ENCODE results near the gene TET3. TPM values are rescaled to one million over a fixed set of nuclear protein-coding genes. Genes with fewer than 3 reads are reported as not detected.
A peak's percentile ranks its signal among the peaks of the same experiment; 100 is the strongest.

TET3 gene
- total and polyA plus RNA-seq, 3 experiments from 2014 or later = 0.78 to 20.5 (median 19.9) TPM

DNA sequence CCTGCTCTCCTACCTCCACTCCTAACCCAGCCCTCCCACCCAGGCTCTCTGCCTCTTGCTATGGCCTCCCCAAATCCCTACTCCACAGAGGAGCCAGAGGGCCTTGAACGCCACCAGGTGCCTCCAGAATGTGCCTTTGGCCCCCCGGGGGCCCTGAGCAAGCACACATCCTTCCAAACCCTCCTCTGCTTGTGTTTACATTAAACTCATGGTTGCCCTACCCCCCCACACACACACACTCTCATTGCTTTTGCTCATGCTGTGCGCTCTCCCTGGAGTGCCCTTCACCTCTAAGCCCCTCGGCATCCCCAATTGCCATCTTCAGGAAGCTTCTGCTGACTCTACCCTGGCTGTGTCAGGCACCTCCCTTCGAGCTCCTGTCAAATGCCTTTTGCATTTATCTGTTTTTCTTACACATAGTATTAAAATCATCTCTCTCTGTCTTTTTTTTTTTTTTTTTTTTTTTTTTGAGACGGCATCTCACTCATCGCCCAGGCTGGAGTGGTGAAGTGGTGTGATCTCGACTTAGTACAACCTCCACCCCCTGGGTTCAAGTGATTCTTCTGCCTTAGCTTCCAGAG lies 16.3 kb upstream of the TET3 start:
- Mint-ChIP-seq H3K36me3 (no peaks in the 10 kb centered on the region), H3K27me3 (no peaks in the 10 kb centered on the region), H3K27ac (peak overlapping the region in 2 of 8 donors; percentile 26 to 88), H3K4me3 (no peak overlapping the region), H3K9me3 (no peaks in the 10 kb centered on the region), H3K4me1 (peaks cover 42 to 65% (median 59%) of the 10 kb centered on the region in 3 donors)
- no peaks in the 10 kb centered on the region for H3K36me3 ChIP-seq (ENCODE audit: insufficient read depth, low read length)
- no peaks in the 10 kb centered on the region for H3K27me3 ChIP-seq (ENCODE audit: insufficient read depth, low read length, poor library complexity, severe bottlenecking)
- H3K27ac ChIP-seq (ENCODE audit: low read depth, low read length) = no peak overlapping the region
- CTCF ChIA-PET = interaction anchor here (1.1 to 4.0 kb wide), 2 partner anchors 11 to 19 kb away, joined by 3 to 16 read pairs; no protein-coding TSS in a partner anchor
- no peak for DNase-seq
- peaks cover 41% of the 10 kb centered on the region for H3K4me1 ChIP-seq (ENCODE audit: insufficient read depth, low read length)
- no peak overlapping the region for H3K4me3 ChIP-seq (ENCODE audit: low read length)
- POLR2A ChIA-PET = interaction anchor here (1.0 kb wide), 1 partner anchor 35 kb away, joined by 7 read pairs; no protein-coding TSS in a partner anchor
- H3K9me3 ChIP-seq (ENCODE audit: low read length) = no peaks in the 10 kb centered on the region

DNA sequence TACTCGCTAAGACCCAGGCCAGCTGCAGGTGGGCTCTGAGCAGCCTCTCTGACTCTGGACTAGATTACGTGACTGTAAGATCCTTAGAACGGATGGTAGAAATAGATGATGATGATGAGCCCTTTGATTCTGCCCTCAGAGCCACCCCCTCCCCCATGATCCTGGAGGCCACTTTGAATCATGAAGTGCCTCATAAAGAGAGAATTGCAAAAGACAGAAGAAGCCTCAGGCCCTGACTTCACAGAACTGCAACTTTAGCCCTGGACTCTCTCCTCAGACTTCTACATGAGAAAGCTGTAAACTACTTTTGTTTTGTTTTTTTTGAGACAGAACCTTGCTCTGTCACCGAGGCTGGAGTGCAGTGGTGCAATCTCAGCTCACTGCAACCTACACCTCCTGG lies 15.4 kb upstream of the TET3 start:
- H3K36me3 Mint-ChIP-seq = no peaks in the 10 kb centered on the region
- DNase-seq = no peak
- H3K9me3 Mint-ChIP-seq = no peaks in the 10 kb centered on the region
- ChIA-PET CTCF (interaction anchor here (4.0 kb wide), 1 partner anchor 18 kb away, joined by 16 read pairs; no protein-coding TSS in a partner anchor), POLR2A (interaction anchor here (1.1 kb wide), 1 partner anchor 42 kb away, joined by 3 read pairs; no protein-coding TSS in a partner anchor)
- Histone ChIP-seq H3K9me3 (ENCODE audit: low read length) (no peaks in the 10 kb centered on the region), H3K36me3 (ENCODE audit: insufficient read depth, low read length) (no peaks in the 10 kb centered on the region), H3K27me3 (ENCODE audit: insufficient read depth, low read length, poor library complexity, severe bottlenecking) (no peaks in the 10 kb centered on the region), H3K4me1 (ENCODE audit: insufficient read depth, low read length) (peaks cover 41% of the 10 kb centered on the region), H3K4me3 (ENCODE audit: low read length) (no peak overlapping the region), H3K27ac (ENCODE audit: low read depth, low read length) (no peak overlapping the region)
- H3K27ac Mint-ChIP-seq = peak overlapping the region in 7 of 8 donors; percentile 6 to 97 (median 68)
- H3K4me3 Mint-ChIP-seq = no peak overlapping the region
- no peaks in the 10 kb centered on the region for H3K27me3 Mint-ChIP-seq
- H3K4me1 Mint-ChIP-seq = peaks cover 33 to 55% (median 50%) of the 10 kb centered on the region in 3 donors

- Histone ChIP-seq H3K27ac (ENCODE audit: low read depth, low read length) (peak overlapping the region; percentile 13), H3K4me3 (ENCODE audit: low read length) (no peak overlapping the region), H3K27me3 (ENCODE audit: insufficient read depth, low read length, poor library complexity, severe bottlenecking) (no peaks in the 10 kb centered on the region), H3K9me3 (ENCODE audit: low read length) (no peaks in the 10 kb centered on the region), H3K36me3 (ENCODE audit: insufficient read depth, low read length) (no peaks in the 10 kb centered on the region), H3K4me1 (ENCODE audit: insufficient read depth, low read length) (peaks cover 41% of the 10 kb centered on the region)
- peak overlapping the region; percentile 54 to 80 (median 76) for H3K4me3 Mint-ChIP-seq
- peaks cover 27 to 47% (median 41%) of the 10 kb centered on the region in 3 donors for H3K4me1 Mint-ChIP-seq
- H3K27me3 Mint-ChIP-seq = no peaks in the 10 kb centered on the region
- DNase-seq = no peak
- no peaks in the 10 kb centered on the region for H3K36me3 Mint-ChIP-seq
- ChIA-PET POLR2A (interaction anchor here (0.6 to 1.4 kb wide), 9 partner anchors 7 to 43 kb away, joined by 3 to 5 read pairs (median 4); no protein-coding TSS in a partner anchor), CTCF (interaction anchor here (0.8 to 4.0 kb wide), 3 partner anchors 12 to 112 kb away, joined by 3 to 16 read pairs (median 3); no protein-coding TSS in a partner anchor)
- peak overlapping the region; percentile 86 to 97 (median 94) for H3K27ac Mint-ChIP-seq
- H3K9me3 Mint-ChIP-seq = no peaks in the 10 kb centered on the region
These were observed 14.4 kb upstream of the TET3 start for GRCh38 chr2:73970141-73970803.

DNA sequence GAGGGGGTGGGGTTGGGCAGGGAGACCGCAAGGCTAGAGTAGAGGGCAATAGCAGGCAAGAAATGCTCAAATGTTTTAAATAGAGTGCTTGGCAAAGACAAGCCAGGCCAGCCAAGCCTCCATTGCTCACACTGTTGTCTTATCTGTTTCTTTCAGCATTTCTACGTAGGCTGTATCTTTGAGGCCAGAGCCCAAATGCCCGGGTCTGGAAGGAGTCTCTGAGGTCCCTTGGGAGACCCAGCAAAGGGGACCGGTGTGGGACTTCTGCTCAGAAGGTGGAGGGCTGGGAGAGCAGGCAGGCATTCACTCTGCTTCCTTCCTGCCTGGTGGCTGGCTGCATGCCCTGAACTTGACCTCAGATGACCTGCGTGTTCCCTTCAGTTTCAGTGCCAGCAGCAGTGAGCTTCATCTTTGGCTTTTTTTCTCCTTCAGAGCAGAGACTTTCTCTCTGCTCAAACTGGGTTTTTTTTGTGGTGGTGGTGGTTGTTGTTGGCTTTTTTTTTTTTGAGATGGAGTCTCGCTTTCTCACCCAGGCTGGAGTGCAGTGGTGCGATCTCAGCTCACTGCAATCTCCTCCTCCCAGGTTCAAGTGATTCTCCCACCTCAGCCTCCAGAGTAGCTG lies 13.7 kb upstream of the TET3 start:
- Mint-ChIP-seq H3K36me3 (no peaks in the 10 kb centered on the region), H3K4me3 (peak overlapping the region; percentile 54 to 80 (median 76)), H3K27me3 (no peaks in the 10 kb centered on the region), H3K4me1 (peaks cover 29 to 47% (median 45%) of the 10 kb centered on the region in 3 donors), H3K27ac (peak overlapping the region; percentile 86 to 97 (median 94)), H3K9me3 (no peaks in the 10 kb centered on the region)
- H3K9me3 ChIP-seq (ENCODE audit: low read length) = no peaks in the 10 kb centered on the region
- H3K4me1 ChIP-seq (ENCODE audit: insufficient read depth, low read length) = peaks cover 41% of the 10 kb centered on the region
- peak overlapping the region; percentile 13 for H3K27ac ChIP-seq (ENCODE audit: low read depth, low read length)
- peak; percentile 37 to 78 (median 70) for DNase-seq
- peak overlapping the region; percentile 10 for H3K4me3 ChIP-seq (ENCODE audit: low read length)
- H3K36me3 ChIP-seq (ENCODE audit: insufficient read depth, low read length) = no peaks in the 10 kb centered on the region
- ChIA-PET CTCF (interaction anchor here (0.8 to 4.0 kb wide), 4 partner anchors 12 to 113 kb away, joined by 3 to 16 read pairs (median 3); no protein-coding TSS in a partner anchor), POLR2A (interaction anchor here (0.6 to 1.4 kb wide), 9 partner anchors 8 to 41 kb away, joined by 3 to 5 read pairs (median 4); no protein-coding TSS in a partner anchor)
- H3K27me3 ChIP-seq (ENCODE audit: insufficient read depth, low read length, poor library complexity, severe bottlenecking) = no peaks in the 10 kb centered on the region

- H3K4me3 Mint-ChIP-seq = peak overlapping the region; percentile 54 to 80 (median 76)
- peaks cover 41% of the 10 kb centered on the region for H3K4me1 ChIP-seq (ENCODE audit: insufficient read depth, low read length)
- peaks cover 29 to 47% (median 45%) of the 10 kb centered on the region in 3 donors for H3K4me1 Mint-ChIP-seq
- no peaks in the 10 kb centered on the region for H3K27me3 ChIP-seq (ENCODE audit: insufficient read depth, low read length, poor library complexity, severe bottlenecking)
- H3K9me3 ChIP-seq (ENCODE audit: low read length) = no peaks in the 10 kb centered on the region
- POLR2A ChIA-PET = interaction anchor here (0.6 to 1.4 kb wide), 3 partner anchors 15 to 40 kb away, joined by 3 to 5 read pairs (median 3); no protein-coding TSS in a partner anchor
- peak overlapping the region; percentile 51 to 97 (median 91) for H3K27ac Mint-ChIP-seq
- no peak for DNase-seq
- no peak overlapping the region for H3K4me3 ChIP-seq (ENCODE audit: low read length)
- H3K36me3 ChIP-seq (ENCODE audit: insufficient read depth, low read length) = no peaks in the 10 kb centered on the region
- no peaks in the 10 kb centered on the region for H3K9me3 Mint-ChIP-seq
- no peaks in the 10 kb centered on the region for H3K36me3 Mint-ChIP-seq
- H3K27ac ChIP-seq (ENCODE audit: low read depth, low read length) = peak overlapping the region; percentile 13
- H3K27me3 Mint-ChIP-seq = no peaks in the 10 kb centered on the region
- CTCF ChIA-PET = interaction anchor here (1.3 to 4.0 kb wide), 2 partner anchors 15 to 64 kb away, joined by 3 to 16 read pairs; no protein-coding TSS in a partner anchor
These were observed 13.0 kb upstream of the TET3 start for GRCh38 chr2:73971722-73972121.

GRCh38 chr2:73972846-73973245 lies 11.9 kb upstream of the TET3 start:
- no peaks in the 10 kb centered on the region for H3K27me3 ChIP-seq (ENCODE audit: insufficient read depth, low read length, poor library complexity, severe bottlenecking)
- Mint-ChIP-seq H3K4me3 (no peak overlapping the region), H3K9me3 (no peaks in the 10 kb centered on the region), H3K27ac (peak overlapping the region in 3 of 8 donors; percentile 9 to 58 (median 31)), H3K36me3 (no peaks in the 10 kb centered on the region), H3K27me3 (no peaks in the 10 kb centered on the region), H3K4me1 (peaks cover 34 to 51% (median 42%) of the 10 kb centered on the region in 3 donors)
- H3K4me3 ChIP-seq (ENCODE audit: low read length) = no peak overlapping the region
- no peak for DNase-seq
- ChIA-PET POLR2A (no interaction called here), CTCF (interaction anchor here (4.0 kb wide), 1 partner anchor 14 kb away, joined by 16 read pairs; no protein-coding TSS in a partner anchor)
- H3K36me3 ChIP-seq (ENCODE audit: insufficient read depth, low read length) = no peaks in the 10 kb centered on the region
- H3K9me3 ChIP-seq (ENCODE audit: low read length) = no peaks in the 10 kb centered on the region
- no peak overlapping the region for H3K27ac ChIP-seq (ENCODE audit: low read depth, low read length)
- peaks cover 41% of the 10 kb centered on the region for H3K4me1 ChIP-seq (ENCODE audit: insufficient read depth, low read length)

GRCh38 chr2:73975731-73976130 lies 9.0 kb upstream of the TET3 start:
- ChIA-PET POLR2A (no interaction called here), CTCF (interaction anchor here (1.0 to 1.4 kb wide), 2 partner anchors 12 to 43 kb away, joined by 3 to 5 read pairs; no protein-coding TSS in a partner anchor)
- no peaks in the 10 kb centered on the region for H3K9me3 Mint-ChIP-seq
- H3K27me3 ChIP-seq (ENCODE audit: insufficient read depth, low read length, poor library complexity, severe bottlenecking) = no peaks in the 10 kb centered on the region
- no peak overlapping the region for H3K4me3 ChIP-seq (ENCODE audit: low read length)
- H3K36me3 Mint-ChIP-seq = no peaks in the 10 kb centered on the region
- no peak overlapping the region for H3K4me3 Mint-ChIP-seq
- H3K27ac ChIP-seq (ENCODE audit: low read depth, low read length) = no peak overlapping the region
- peaks cover 53% of the 10 kb centered on the region for H3K4me1 ChIP-seq (ENCODE audit: insufficient read depth, low read length)
- DNase-seq = no peak
- no peaks in the 10 kb centered on the region for H3K27me3 Mint-ChIP-seq
- peaks cover 41 to 65% (median 44%) of the 10 kb centered on the region in 3 donors for H3K4me1 Mint-ChIP-seq
- no peaks in the 10 kb centered on the region for H3K36me3 ChIP-seq (ENCODE audit: insufficient read depth, low read length)
- no peaks in the 10 kb centered on the region for H3K9me3 ChIP-seq (ENCODE audit: low read length)
- no peak overlapping the region for H3K27ac Mint-ChIP-seq
